Measurements from ENCODE around the gene ZNF568.

The ZNF568 gene

GRCh38 chr19:36915992-36916830, at the start of gene ZNF568, which contains the start of gene ZNF829:
Gene ZNF568, plus strand, starts transcription at chr19:36916332. Its CDS starts 6,439 bp downstream, at chr19:36922771.
Gene ZNF829, minus strand, starts transcription at chr19:36916291. Its CDS starts 1,124 bp downstream, at chr19:36915167.
- in situ Hi-C loops (cut with MboI; ENCODE audit: low sequenced_read_pairs) = no loop called here

- in situ Hi-C loops (cut with MboI; ENCODE audit: low sequenced_read_pairs) = no loop called here
Measured at GRCh38 chr19:36876993-36877938, 38.9 kb upstream of the ZNF568 start.

GRCh38 chr19:36891768-36892357, 24.3 kb upstream of the ZNF568 start:
- in situ Hi-C loops (cut with MboI; ENCODE audit: low sequenced_read_pairs) = no loop called here

GRCh38 chr19:36894849-36895383, 21.2 kb upstream of the ZNF568 start:
- in situ Hi-C loops (cut with MboI; ENCODE audit: low sequenced_read_pairs) = no loop called here

- in situ Hi-C loops (cut with MboI; ENCODE audit: low sequenced_read_pairs) = no loop called here
Measured at GRCh38 chr19:36898422-36898821, 17.7 kb upstream of the ZNF568 start.

- in situ Hi-C loops (cut with MboI; ENCODE audit: low sequenced_read_pairs) = no loop called here
Measured at GRCh38 chr19:36916991-36917390, 859 bp downstream of the ZNF568 start.

GRCh38 chr19:36918090-36918489, 2.0 kb downstream of the ZNF568 start:
- in situ Hi-C loops (cut with MboI; ENCODE audit: low sequenced_read_pairs) = no loop called here

GRCh38 chr19:36931684-36932083, 15.6 kb downstream of the ZNF568 start:
- in situ Hi-C loops (cut with MboI; ENCODE audit: low sequenced_read_pairs) = no loop called here

- in situ Hi-C loops (cut with MboI; ENCODE audit: low sequenced_read_pairs) = no loop called here
Measured at GRCh38 chr19:36939153-36939552, 23.0 kb downstream of the ZNF568 start.

- in situ Hi-C loops (cut with MboI; ENCODE audit: low sequenced_read_pairs) = no loop called here
Measured at GRCh38 chr19:36950335-36951119, 34.4 kb downstream of the ZNF568 start.

- in situ Hi-C loops (cut with MboI; ENCODE audit: low sequenced_read_pairs) = no loop called here
Measured at GRCh38 chr19:36962346-36962745, 46.2 kb downstream of the ZNF568 start.

GRCh38 chr19:36963280-36963679, 47.1 kb downstream of the ZNF568 start:
- in situ Hi-C loops (cut with MboI; ENCODE audit: low sequenced_read_pairs) = no loop called here

GRCh38 chr19:36972571-36972970, 56.4 kb downstream of the ZNF568 start:
- in situ Hi-C loops (cut with MboI; ENCODE audit: low sequenced_read_pairs) = no loop called here

- in situ Hi-C loops (cut with MboI; ENCODE audit: low sequenced_read_pairs) = no loop called here
Measured at GRCh38 chr19:36973021-36973843, 57.1 kb downstream of the ZNF568 start.

- in situ Hi-C loops (cut with MboI; ENCODE audit: low sequenced_read_pairs) = no loop called here
Measured at GRCh38 chr19:36973844-36974195, 57.7 kb downstream of the ZNF568 start.

GRCh38 chr19:36986131-36986530, 70.0 kb downstream of the ZNF568 start:
- in situ Hi-C loops (cut with MboI; ENCODE audit: low sequenced_read_pairs) = no loop called here

- in situ Hi-C loops (cut with MboI; ENCODE audit: low sequenced_read_pairs) = no loop called here
Measured at GRCh38 chr19:36986601-36987000, 70.5 kb downstream of the ZNF568 start.

- in situ Hi-C loops (cut with MboI; ENCODE audit: low sequenced_read_pairs) = no loop called here
Measured at GRCh38 chr19:36987091-36987490, 71.0 kb downstream of the ZNF568 start.

- in situ Hi-C loops (cut with MboI; ENCODE audit: low sequenced_read_pairs) = no loop called here
Measured at GRCh38 chr19:36997152-36997842, 81.2 kb downstream of the ZNF568 start.

Data from HL-60/S4 treated with phorbol 12-myristate 13-acetate at 8.2 ng/mL for 4 days and 3 days (cell line).